ENCODE data around the gene IKZF5. TPM values are rescaled to one million over a fixed set of nuclear protein-coding genes. Genes with fewer than 3 reads are reported as not detected.

The IKZF5 gene, protein sequence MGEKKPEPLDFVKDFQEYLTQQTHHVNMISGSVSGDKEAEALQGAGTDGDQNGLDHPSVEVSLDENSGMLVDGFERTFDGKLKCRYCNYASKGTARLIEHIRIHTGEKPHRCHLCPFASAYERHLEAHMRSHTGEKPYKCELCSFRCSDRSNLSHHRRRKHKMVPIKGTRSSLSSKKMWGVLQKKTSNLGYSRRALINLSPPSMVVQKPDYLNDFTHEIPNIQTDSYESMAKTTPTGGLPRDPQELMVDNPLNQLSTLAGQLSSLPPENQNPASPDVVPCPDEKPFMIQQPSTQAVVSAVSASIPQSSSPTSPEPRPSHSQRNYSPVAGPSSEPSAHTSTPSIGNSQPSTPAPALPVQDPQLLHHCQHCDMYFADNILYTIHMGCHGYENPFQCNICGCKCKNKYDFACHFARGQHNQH
- total RNA-seq, result 4.3 and 6.1 TPM in 2 replicates

GRCh38 chr10:123008355-123009104, at the start of gene IKZF5, which contains the start of gene ACADSB:
Gene IKZF5, minus strand, starts transcription at chr10:123008795. Its CDS starts 10,170 bp downstream, at chr10:122998625.
Gene ACADSB, plus strand, starts transcription at chr10:123009006. Its CDS starts 24 bp downstream, at chr10:123009030.

GRCh38 chr10:122980209-122981065, 28.2 kb downstream of the IKZF5 start, which contains the start of gene PSTK:
Gene PSTK, plus strand, starts transcription at chr10:122980401. Its CDS starts 79 bp downstream, at chr10:122980480.

GRCh38 chr10:122953902-122954730, 54.5 kb downstream of the IKZF5 start, which contains the start of gene C10orf88:
Gene C10orf88, minus strand, starts transcription at chr10:122954227. Its CDS starts 49 bp downstream, at chr10:122954178.

Other genes starting within 250 kb of the IKZF5 start
- 0.39 and 0.98 TPM in 2 replicates for gene CUZD1, start 162.9 kb downstream of the IKZF5 start, total RNA-seq
- gene FAM24B, start 129.2 kb downstream of the IKZF5 start, total RNA-seq, result 2.6 and 2.7 TPM in 2 replicates
- not detected in 2 replicates for gene FAM24A, start 98.2 kb downstream of the IKZF5 start, total RNA-seq
- gene C10orf88, start 54.6 kb downstream of the IKZF5 start, total RNA-seq, result 7.4 and 7.9 TPM in 2 replicates
- 3.3 and 4.7 TPM in 2 replicates for gene PSTK, start 28.4 kb downstream of the IKZF5 start, total RNA-seq
- 2.7 and 3.5 TPM in 2 replicates for gene ACADSB, start 211 bp upstream of the IKZF5 start, total RNA-seq
- not detected in 2 replicates for gene HMX3, start 127.2 kb upstream of the IKZF5 start, total RNA-seq
- not detected in 2 replicates for gene HMX2, start 139.3 kb upstream of the IKZF5 start, total RNA-seq
- 126 and 163 TPM in 2 replicates for gene BUB3, start 145.6 kb upstream of the IKZF5 start, total RNA-seq